Hepatocyte (in vitro differentiated cells): ENCODE results near the gene MDGA2. TPM values are rescaled to one million over a fixed set of nuclear protein-coding genes. Genes with fewer than 3 reads are reported as not detected.

ENCODE experiments used
- DNase-seq: peaks from one replicate; pipeline ENCODE4 v3.0.0-alpha.2; 2016; ENCODE audit warnings: low spot score
- H2AFZ ChIP-seq: fragments of 200-600 bp; sonication (generic); 2 replicates; pipeline ENCODE4 v1.6.0; 2016; ENCODE audit warnings: antibody characterized with exemption, mild to moderate bottlenecking
- H3K27ac ChIP-seq: fragments of 200-600 bp; sonication (generic); 2 replicates; pipeline ENCODE4 v1.5.1; 2016; ENCODE audit warnings: mild to moderate bottlenecking
- H3K27me3 ChIP-seq: fragments of 200-600 bp; sonication (generic); 2 replicates; pipeline ENCODE4 v1.6.1; 2016
- H3K36me3 ChIP-seq: fragments of 200-600 bp; sonication (generic); replicated peaks from 2 replicates; pipeline ENCODE4 v1.5.1; 2016; ENCODE audit warnings: low read depth; ENCODE audit not compliant: insufficient read depth
- H3K4me1 ChIP-seq: fragments of 200-600 bp; sonication (generic); 2 replicates; pipeline ENCODE4 v1.5.1; 2016; ENCODE audit warnings: mild to moderate bottlenecking, moderate library complexity; ENCODE audit not compliant: insufficient read depth
- H3K4me2 ChIP-seq: fragments of 200-600 bp; sonication (generic); 2 replicates; pipeline ENCODE4 v1.6.0; 2016
- H3K4me3 ChIP-seq: fragments of 200-600 bp; sonication (generic); 2 replicates; pipeline ENCODE4 v1.5.1; 2016; ENCODE audit warnings: mild to moderate bottlenecking
- H3K79me2 ChIP-seq: fragments of 200-600 bp; sonication (generic); 2 replicates; pipeline ENCODE4 v1.6.0; 2017; ENCODE audit warnings: mild to moderate bottlenecking
- H3K9me2 ChIP-seq: fragments of 200-600 bp; sonication (generic); replicated peaks from 2 replicates; pipeline ENCODE4 v1.6.0; 2017; ENCODE audit warnings: mild to moderate bottlenecking; ENCODE audit not compliant: insufficient read depth
- H3K9me3 ChIP-seq: fragments of 200-600 bp; sonication (generic); 2 replicates; pipeline ENCODE4 v1.5.1; 2016; ENCODE audit warnings: low read depth, mild to moderate bottlenecking
- H4K20me1 ChIP-seq: fragments of 200-600 bp; sonication (generic); 2 replicates; pipeline ENCODE4 v1.6.0; 2016; ENCODE audit warnings: mild to moderate bottlenecking; ENCODE audit not compliant: insufficient read depth, poor library complexity, severe bottlenecking
- EZH2 ChIP-seq: fragments of 200-600 bp; sonication (generic); IDR thresholded peaks from 2 replicates; pipeline ENCODE4 v1.6.1; 2016; ENCODE audit warnings: antibody characterized with exemption, mild to moderate bottlenecking, borderline replicate concordance
- EZH2phosphoT487 ChIP-seq: fragments of 200-600 bp; sonication (generic); IDR thresholded peaks from one replicate; pipeline ENCODE4 v1.6.1; 2018; ENCODE audit warnings: antibody characterized with exemption, mild to moderate bottlenecking, low read depth, moderate library complexity; ENCODE audit not compliant: unreplicated experiment, severe bottlenecking
- WGBS: methylation state at CpG from one replicate; pipeline ENCODE4 v1.1.6; 2016; ENCODE audit warnings: low lambda C conversion rate; ENCODE audit errors: missing lambda C conversion rate; 5-methylcytosine and 5-hydroxymethylcytosine counted together
- polyA plus RNA-seq: library from polyadenylated mRNA; unstranded; fragments of >200 nt; fragmentation: Nextera tagmentation; extraction: Ambion mirVana; gene quantifications from 2 replicates; pipeline ENCODE4 v1.2.1, GENCODE V29; 2016
- total RNA-seq: library from RNA; depleted of rRNA; stranded (reverse); fragments of >200 nt; gene quantifications from 2 replicates; pipeline ENCODE4 v1.2.3, GENCODE V29; 2014
- TF ChIP-seq, protein P1 (sequence below): fragments of 200-600 bp; sonication (generic); IDR thresholded peaks from 2 replicates; pipeline ENCODE4 v1.5.1; 2016; ENCODE audit warnings: antibody characterized with exemption, mild to moderate bottlenecking; ENCODE audit not compliant: poor library complexity

MDGA2 gene
- total and polyA plus RNA-seq, 2 experiments from 2014 or later = 0.51 to 0.70 TPM

DNA sequence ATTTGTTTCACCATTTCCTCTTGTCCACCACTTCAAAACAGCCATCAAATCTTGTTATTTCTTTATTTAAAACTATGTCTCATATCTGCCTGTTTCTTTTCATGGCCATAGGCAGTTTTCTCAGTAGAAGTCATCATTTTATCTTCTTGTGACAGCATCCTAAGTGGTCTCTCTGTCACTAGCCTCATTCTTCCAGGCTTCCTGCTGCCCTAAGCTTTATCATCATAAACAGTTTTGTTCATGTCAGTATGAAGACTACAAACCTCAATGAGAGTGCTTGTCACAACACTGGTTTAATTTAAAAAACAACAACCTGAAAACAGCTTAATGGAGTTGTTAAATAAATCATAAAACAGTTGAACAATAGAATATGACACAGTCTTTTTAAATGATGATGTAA is 636.1 kb downstream of the MDGA2 start:
- Histone ChIP-seq H2AFZ (no peak overlapping the region), H3K9me2 (no peaks in the 10 kb centered on the region), H3K27ac (no peak overlapping the region), H3K4me1 (no peaks in the 10 kb centered on the region), H3K4me3 (no peak overlapping the region), H3K27me3 (no peaks in the 10 kb centered on the region), H3K4me2 (no peak overlapping the region), H3K79me2 (no peaks in the 10 kb centered on the region), H3K9me3 (no peaks in the 10 kb centered on the region), H3K36me3 (no peaks in the 10 kb centered on the region), H4K20me1 (no peaks in the 10 kb centered on the region)
- DNase-seq = no peak
- TF ChIP-seq, protein P1, sequence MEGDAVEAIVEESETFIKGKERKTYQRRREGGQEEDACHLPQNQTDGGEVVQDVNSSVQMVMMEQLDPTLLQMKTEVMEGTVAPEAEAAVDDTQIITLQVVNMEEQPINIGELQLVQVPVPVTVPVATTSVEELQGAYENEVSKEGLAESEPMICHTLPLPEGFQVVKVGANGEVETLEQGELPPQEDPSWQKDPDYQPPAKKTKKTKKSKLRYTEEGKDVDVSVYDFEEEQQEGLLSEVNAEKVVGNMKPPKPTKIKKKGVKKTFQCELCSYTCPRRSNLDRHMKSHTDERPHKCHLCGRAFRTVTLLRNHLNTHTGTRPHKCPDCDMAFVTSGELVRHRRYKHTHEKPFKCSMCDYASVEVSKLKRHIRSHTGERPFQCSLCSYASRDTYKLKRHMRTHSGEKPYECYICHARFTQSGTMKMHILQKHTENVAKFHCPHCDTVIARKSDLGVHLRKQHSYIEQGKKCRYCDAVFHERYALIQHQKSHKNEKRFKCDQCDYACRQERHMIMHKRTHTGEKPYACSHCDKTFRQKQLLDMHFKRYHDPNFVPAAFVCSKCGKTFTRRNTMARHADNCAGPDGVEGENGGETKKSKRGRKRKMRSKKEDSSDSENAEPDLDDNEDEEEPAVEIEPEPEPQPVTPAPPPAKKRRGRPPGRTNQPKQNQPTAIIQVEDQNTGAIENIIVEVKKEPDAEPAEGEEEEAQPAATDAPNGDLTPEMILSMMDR = no peak
- TF ChIP-seq EZH2phosphoT487 (no peak), EZH2 (no peak)

DNA sequence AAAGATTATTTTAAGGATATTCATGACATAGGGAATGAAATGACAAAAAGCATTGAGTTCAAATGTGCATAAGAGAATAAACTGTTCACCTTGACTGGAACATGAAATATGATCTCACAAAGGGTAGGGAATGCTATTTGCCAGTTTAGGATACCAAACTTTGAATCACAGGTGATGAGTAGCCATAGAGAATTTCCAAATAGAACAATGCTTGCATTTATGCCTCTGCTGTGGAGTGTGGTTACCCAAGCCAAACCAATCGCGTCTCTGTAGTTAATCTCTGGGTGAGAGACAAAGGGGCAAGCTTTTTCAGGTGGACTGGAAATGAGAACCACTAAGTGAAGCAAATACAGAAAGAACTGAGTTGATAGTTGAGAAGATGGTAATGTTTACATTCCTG is 652.7 kb downstream of the MDGA2 start:
- Histone ChIP-seq H3K27me3 (no peaks in the 10 kb centered on the region), H4K20me1 (no peaks in the 10 kb centered on the region), H3K79me2 (no peaks in the 10 kb centered on the region), H3K4me3 (no peak overlapping the region), H3K36me3 (no peaks in the 10 kb centered on the region), H3K9me2 (no peaks in the 10 kb centered on the region), H3K9me3 (no peaks in the 10 kb centered on the region), H3K4me1 (no peaks in the 10 kb centered on the region), H3K4me2 (no peak overlapping the region), H2AFZ (no peak overlapping the region), H3K27ac (no peak overlapping the region)
- no peak for DNase-seq
- TF ChIP-seq, protein P1 = no peak
- no peak for TF ChIP-seq EZH2
- TF ChIP-seq EZH2phosphoT487 = no peak
- WGBS = 81% methylated on average over 2 of the region's 2 CpGs

DNA sequence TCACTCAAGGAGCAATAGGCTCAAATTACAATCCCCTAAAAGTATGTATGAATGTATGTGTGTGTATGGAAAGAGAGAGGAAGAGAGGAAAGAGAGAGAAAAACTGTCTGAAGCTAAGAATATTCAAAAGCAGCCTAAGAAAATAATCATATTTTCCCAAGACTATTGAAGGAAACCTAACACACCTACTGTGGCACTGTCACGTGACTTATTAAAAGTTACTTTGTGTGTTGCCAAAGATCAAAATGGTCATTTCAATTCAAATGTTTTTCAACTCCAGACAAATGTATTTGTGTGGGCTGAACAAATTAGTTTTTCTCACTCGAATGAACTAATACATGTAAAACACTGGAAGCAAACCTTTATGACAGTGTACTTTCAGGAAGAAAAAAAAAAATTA is 654.9 kb downstream of the MDGA2 start:
- H4K20me1 ChIP-seq = no peaks in the 10 kb centered on the region

More for the DNA sequence above, 654.9 kb downstream of the MDGA2 start:
- Histone ChIP-seq H3K79me2 (no peaks in the 10 kb centered on the region), H3K36me3 (no peaks in the 10 kb centered on the region), H3K4me1 (no peaks in the 10 kb centered on the region), H3K27me3 (no peaks in the 10 kb centered on the region), H3K9me3 (no peaks in the 10 kb centered on the region), H3K4me3 (no peak overlapping the region), H3K9me2 (no peaks in the 10 kb centered on the region), H2AFZ (no peak overlapping the region), H3K4me2 (no peak overlapping the region), H3K27ac (no peak overlapping the region)
- no peak for DNase-seq
- 93% methylated on average over 2 of the region's 2 CpGs for WGBS
- no peak for TF ChIP-seq EZH2
- no peak for TF ChIP-seq EZH2phosphoT487
- TF ChIP-seq, protein P1 = no peak
